Endothelial cell of umbilical vein (primary cell): ENCODE results near the gene OSBP2. TPM values are rescaled to one million over a fixed set of nuclear protein-coding genes. Genes with fewer than 3 reads are reported as not detected.
"Not testable (repeated sequence)": the region's sequence is repeated elsewhere in the genome, so short reads cannot be mapped to it uniquely, and the experiment has no call there.

ENCODE experiments used
- BruUV-seq: library from RNA; stranded (reverse); fragments of 400-500 nt; replicated peaks from 2 replicates; lab custom pipeline; 2021; lab: Mats Ljungman, UMichigan
- CTCF ChIA-PET: fragments of 300-600, 350-600 bp; sonication (Branson Sonifier 250); formaldehyde crosslinking; loops from one replicate; lab custom pipeline; 2021; ENCODE audit warnings: antibody characterized with exemption, inconsistent platforms; lab: Charles Lee
- POLR2A ChIA-PET: fragments of 300-600, 350-600 bp; sonication (Branson Sonifier 250); formaldehyde crosslinking; loops from one replicate; lab custom pipeline; 2021; ENCODE audit warnings: antibody characterized with exemption, inconsistent platforms; lab: Charles Lee
- DNase-seq: peaks from one replicate; pipeline ENCODE4 v3.0.0-alpha.2; 2011; ENCODE audit warnings: low read depth, low spot score
- FAIRE-seq: peaks from 2 replicates; lab custom pipeline; 2011; peaks lifted over from hg19 to GRCh38; lab: Jason Lieb, UNC
- H2AFZ ChIP-seq: 2 replicates; pipeline ENCODE4 v1.6.0; 2012; ENCODE audit warnings: low read depth, low read length, control low read depth, inconsistent platforms
- H3K27ac ChIP-seq: 2 replicates; pipeline ENCODE4 v1.5.1; 2011; ENCODE audit warnings: low read depth, mild to moderate bottlenecking, control low read depth, low read length, moderate library complexity; ENCODE audit not compliant: insufficient read depth
- H3K27me3 ChIP-seq, 2 experiments: 2 replicates each; pipeline versions ENCODE4 v1.6.0 to v1.6.1; 2011; ENCODE audit warnings: low read length in 2 of 2, mixed read lengths in 1 of 2; ENCODE audit not compliant: control insufficient read depth in 2 of 2, insufficient read depth in 2 of 2
- H3K36me3 ChIP-seq, 2 experiments: 2 replicates in 1 of 2; 3 replicates in 1 of 2; pipeline ENCODE4 v1.5.1; 2011; ENCODE audit warnings: low read length in 2 of 2, mild to moderate bottlenecking in 1 of 2, moderate library complexity in 1 of 2; ENCODE audit not compliant: control insufficient read depth in 2 of 2, insufficient read depth in 2 of 2; ENCODE audit errors: extremely low read depth in 1 of 2
- H3K4me1 ChIP-seq: 3 replicates; pipeline ENCODE4 v1.5.1; 2011; ENCODE audit warnings: mild to moderate bottlenecking, low read length; ENCODE audit not compliant: control insufficient read depth, insufficient read depth; ENCODE audit errors: extremely low read depth
- H3K4me2 ChIP-seq: 2 replicates; pipeline ENCODE4 v1.6.1; 2011; ENCODE audit warnings: low read length, control low read depth, mixed read lengths; ENCODE audit not compliant: insufficient read depth
- H3K4me3 ChIP-seq, 3 experiments: fragments of 200-600 bp in 1 of 3; sonication (generic), shearing (Covaris generic) in 1 of 3; replicated peaks in 1 of 3; 2 replicates each; pipeline ENCODE4 v1.5.1; 2011 to 2016; ENCODE audit warnings: control low read depth in 3 of 3, low read length in 3 of 3, mild to moderate bottlenecking in 2 of 3, inconsistent platforms in 1 of 3, low read depth in 1 of 3, moderate library complexity in 1 of 3; ENCODE audit not compliant: insufficient read depth in 1 of 3
- H3K79me2 ChIP-seq: 2 replicates; pipeline ENCODE4 v1.6.0; 2012; ENCODE audit warnings: low read length, inconsistent platforms; ENCODE audit not compliant: control insufficient read depth, insufficient read depth
- H3K9ac ChIP-seq: replicated peaks from 2 replicates; pipeline ENCODE3; 2011; ENCODE audit warnings: low read length, control low read depth; ENCODE audit not compliant: insufficient read depth; ENCODE audit errors: extremely low read depth
- H3K9me1 ChIP-seq: replicated peaks from 3 replicates; pipeline ENCODE4 v1.6.0; 2011; ENCODE audit warnings: mild to moderate bottlenecking, low read length; ENCODE audit not compliant: control insufficient read depth, insufficient read depth; ENCODE audit errors: extremely low read depth
- H3K9me3 ChIP-seq: replicated peaks from 2 replicates; pipeline ENCODE4 v1.5.1; 2012; ENCODE audit warnings: low read length, inconsistent platforms; ENCODE audit not compliant: control insufficient read depth, insufficient read depth
- H4K20me1 ChIP-seq: replicated peaks from 2 replicates; pipeline ENCODE3; 2011; ENCODE audit warnings: mild to moderate bottlenecking, low read length; ENCODE audit not compliant: control insufficient read depth, insufficient read depth; ENCODE audit errors: extremely low read depth
- EZH2 ChIP-seq: IDR thresholded peaks from 2 replicates; pipeline ENCODE4 v1.6.1; 2012; ENCODE audit warnings: borderline replicate concordance, low read depth, mild to moderate bottlenecking, moderate library complexity, low read length, inconsistent platforms; ENCODE audit not compliant: severe bottlenecking
- FOS ChIP-seq: IDR thresholded peaks from 2 replicates; pipeline ENCODE4 v1.6.1; 2011; ENCODE audit warnings: mild to moderate bottlenecking, low read length, moderate library complexity, borderline replicate concordance; ENCODE audit not compliant: insufficient read depth
- GATA2 ChIP-seq: IDR thresholded peaks from 2 replicates; pipeline ENCODE4 v1.7.0; 2011; ENCODE audit warnings: low read depth, mild to moderate bottlenecking, moderate library complexity, mixed read lengths, low read length; ENCODE audit not compliant: insufficient read length, insufficient read depth
- JUN ChIP-seq: IDR thresholded peaks from 2 replicates; pipeline ENCODE4 v1.6.1; 2011; ENCODE audit warnings: borderline replicate concordance, low read depth; ENCODE audit not compliant: insufficient read length, insufficient read depth
- MYC ChIP-seq: IDR thresholded peaks from one replicate; pipeline ENCODE4 v1.6.1; 2011; ENCODE audit warnings: mild to moderate bottlenecking, low read depth, low read length
- POLR2A ChIP-seq: IDR thresholded peaks from 2 replicates; pipeline ENCODE4 v1.6.1; 2012; ENCODE audit warnings: low read depth, mild to moderate bottlenecking, control low read depth, low read length
- POLR2AphosphoS5 ChIP-seq: IDR thresholded peaks from 2 replicates; pipeline ENCODE4 v1.6.1; 2012; ENCODE audit warnings: low read depth, mild to moderate bottlenecking, control low read depth, low read length, moderate library complexity; ENCODE audit not compliant: insufficient read depth
- dilution Hi-C: fragments of 300-500 bp; cut with MboI; formaldehyde crosslinking; loops from one replicate; pipeline ENCODE4 v1.15.0; 2019; ENCODE audit warnings: low sequenced_read_pairs; ENCODE audit not compliant: extremely low pct_ligation_motif_present
- intact Hi-C: fragments of 100-400 bp; cut with micrococcal nuclease; formaldehyde crosslinking; loops from one replicate; pipeline ENCODE4 v1.10.0; 2022
- polyA plus RNA-seq, 4 experiments: library from polyadenylated mRNA; depleted of rRNA in 3 of 4; stranded (reverse) in 3 of 4; unstranded in 1 of 4; fragments of >200 nt; gene quantifications; 2 replicates each; pipeline versions ENCODE4 v1.2.1 to v1.2.3, GENCODE V29; 2011 to 2012; ENCODE audit warnings: missing spikeins in 1 of 4
- total RNA-seq: library from RNA; stranded (reverse); gene quantifications from 2 replicates; pipeline ENCODE4 v1.2.3, GENCODE V29; 2021
- TF ChIP-seq, protein P1 (sequence below), 2 donors: IDR thresholded peaks; 1 replicate in 1 of 2; 2 replicates in 1 of 2; pipeline ENCODE4 v1.5.1; 2011; ENCODE audit warnings: low read length in 2 of 2, mild to moderate bottlenecking in 2 of 2, moderate library complexity in 2 of 2, control low read depth in 1 of 2, inconsistent platforms in 1 of 2, low read depth in 1 of 2; ENCODE audit not compliant: insufficient read depth in 1 of 2; ENCODE audit errors: extremely low read depth in 1 of 2
- TF ChIP-seq, protein P2 (sequence below): IDR thresholded peaks from 2 replicates; pipeline ENCODE4 v1.6.1; 2011; ENCODE audit not compliant: insufficient read depth, insufficient read length

The OSBP2 gene
- total and polyA plus RNA-seq, 2 donors (not counting 3 experiments of a cell fraction or from before 2014, with no cell fraction given): 4.1 to 7.5 TPM

DNA sequence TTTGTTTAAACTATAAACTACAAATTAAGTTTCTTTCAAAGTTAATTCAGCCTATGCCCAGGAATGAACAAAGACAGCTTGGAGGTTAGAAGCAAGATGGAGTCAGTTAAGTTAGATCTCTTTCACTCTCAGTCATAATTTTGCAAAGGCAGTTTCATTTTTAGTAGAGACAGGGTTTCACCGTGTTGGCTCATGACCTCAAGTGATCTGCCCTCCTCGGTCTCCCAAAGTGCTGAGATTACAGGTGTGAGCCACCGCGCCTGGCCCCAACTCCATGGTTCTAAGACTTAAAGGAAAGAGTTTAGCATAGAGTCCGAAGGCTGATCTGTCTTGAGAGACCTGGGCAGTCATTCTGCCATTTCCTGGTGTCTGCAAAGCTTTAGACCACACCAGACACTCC, 45.8 kb downstream of the OSBP2 start:
- H3K36me3 ChIP-seq, H3K27ac ChIP-seq, intact Hi-C loops, H3K4me3 ChIP-seq, H3K9ac ChIP-seq, H3K9me1 ChIP-seq, H2AFZ ChIP-seq, CTCF ChIA-PET, FAIRE-seq, H3K79me2 ChIP-seq, DNase-seq, H3K27me3 ChIP-seq, H4K20me1 ChIP-seq, dilution Hi-C loops, POLR2A ChIA-PET, BruUV-seq, H3K4me2 ChIP-seq, H3K9me3 ChIP-seq: not testable (repeated sequence)
- peaks cover 17% of the 10 kb centered on the region for H3K4me1 ChIP-seq

DNA sequence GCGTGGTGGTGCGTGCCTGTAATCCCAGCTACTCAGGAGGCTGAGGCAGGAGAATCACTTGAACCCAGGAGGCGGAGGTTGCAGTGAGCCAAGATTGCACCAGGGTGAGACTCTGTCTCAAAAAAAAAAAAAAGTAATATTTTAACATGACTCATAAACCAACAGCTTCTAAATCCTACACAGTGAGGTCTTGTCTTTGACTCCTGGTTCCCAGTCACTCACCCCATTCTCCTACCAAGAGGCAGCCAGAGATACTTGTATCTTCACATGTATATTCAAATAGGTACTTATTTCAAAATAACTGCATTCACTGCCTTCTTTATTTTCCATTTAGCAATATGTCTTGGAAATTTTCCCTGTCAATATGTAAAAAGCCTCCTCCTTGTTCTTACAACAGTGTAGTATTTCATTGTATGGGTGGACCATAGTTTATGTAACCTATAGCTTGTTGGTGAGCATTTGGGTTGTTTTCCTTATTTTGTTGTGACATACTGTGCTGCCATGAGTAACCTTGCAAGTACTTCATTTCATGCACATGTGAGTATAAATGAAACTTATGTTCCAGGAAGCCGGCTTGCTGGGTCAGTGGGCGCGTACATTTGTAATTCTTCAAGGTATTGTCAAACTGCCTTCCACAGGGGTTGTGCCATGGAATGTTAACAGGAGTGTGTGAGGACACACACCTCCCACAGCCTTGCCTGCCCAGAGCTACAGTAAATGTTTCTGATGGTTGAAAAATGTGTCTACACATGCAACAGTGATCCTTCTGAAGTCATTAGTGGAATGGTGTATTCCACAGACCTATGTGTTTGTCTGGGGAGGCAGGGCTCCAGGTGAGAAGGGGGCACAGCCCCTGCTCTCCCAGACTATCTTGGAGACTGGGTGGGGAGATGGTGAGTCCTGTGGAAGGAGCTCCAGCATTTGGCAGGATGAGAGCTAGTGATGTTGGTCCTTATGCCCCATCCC, 47.9 kb downstream of the OSBP2 start:
- intact Hi-C loops: no loop called here
- Histone ChIP-seq H4K20me1 (no peaks in the 10 kb centered on the region), H2AFZ (no peak overlapping the region), H3K9me3 (no peaks in the 10 kb centered on the region), H3K9me1 (no peaks in the 10 kb centered on the region), H3K27me3 (no peaks in the 10 kb centered on the region), H3K79me2 (no peaks in the 10 kb centered on the region), H3K4me1 (peaks cover 17% of the 10 kb centered on the region), H3K9ac (no peak overlapping the region), H3K36me3 (no peaks in the 10 kb centered on the region), H3K4me2 (no peak overlapping the region), H3K4me3 (no peak overlapping the region), H3K27ac (no peak overlapping the region)
- FAIRE-seq (no peak), DNase-seq (no peak)
- dilution Hi-C loops: no loop called here
- TF ChIP-seq POLR2A (no peak), GATA2 (no peak), EZH2 (no peak), JUN (no peak), FOS (no peak), MYC (no peak), POLR2AphosphoS5 (no peak)
- TF ChIP-seq, protein P1, sequence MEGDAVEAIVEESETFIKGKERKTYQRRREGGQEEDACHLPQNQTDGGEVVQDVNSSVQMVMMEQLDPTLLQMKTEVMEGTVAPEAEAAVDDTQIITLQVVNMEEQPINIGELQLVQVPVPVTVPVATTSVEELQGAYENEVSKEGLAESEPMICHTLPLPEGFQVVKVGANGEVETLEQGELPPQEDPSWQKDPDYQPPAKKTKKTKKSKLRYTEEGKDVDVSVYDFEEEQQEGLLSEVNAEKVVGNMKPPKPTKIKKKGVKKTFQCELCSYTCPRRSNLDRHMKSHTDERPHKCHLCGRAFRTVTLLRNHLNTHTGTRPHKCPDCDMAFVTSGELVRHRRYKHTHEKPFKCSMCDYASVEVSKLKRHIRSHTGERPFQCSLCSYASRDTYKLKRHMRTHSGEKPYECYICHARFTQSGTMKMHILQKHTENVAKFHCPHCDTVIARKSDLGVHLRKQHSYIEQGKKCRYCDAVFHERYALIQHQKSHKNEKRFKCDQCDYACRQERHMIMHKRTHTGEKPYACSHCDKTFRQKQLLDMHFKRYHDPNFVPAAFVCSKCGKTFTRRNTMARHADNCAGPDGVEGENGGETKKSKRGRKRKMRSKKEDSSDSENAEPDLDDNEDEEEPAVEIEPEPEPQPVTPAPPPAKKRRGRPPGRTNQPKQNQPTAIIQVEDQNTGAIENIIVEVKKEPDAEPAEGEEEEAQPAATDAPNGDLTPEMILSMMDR (IDR thresholded peaks at IDR 0.05; ENCODE audit: extremely low read depth in 1 of 2, insufficient read depth in 1 of 2, low read depth in 1 of 2, low read length in 2 of 2): no peak
- TF ChIP-seq, protein P2, sequence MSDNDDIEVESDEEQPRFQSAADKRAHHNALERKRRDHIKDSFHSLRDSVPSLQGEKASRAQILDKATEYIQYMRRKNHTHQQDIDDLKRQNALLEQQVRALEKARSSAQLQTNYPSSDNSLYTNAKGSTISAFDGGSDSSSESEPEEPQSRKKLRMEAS: no peak
- POLR2A ChIA-PET: no interaction called here
- CTCF ChIA-PET: interaction anchor here (0.5 to 3.0 kb wide), 14 partner anchors 9 to 141 kb away, joined by 3 to 52 read pairs (median 4); partner anchors contain the start of genes DUSP18 and SLC35E4
- BruUV-seq: no TSS peak
